ENCODE data around the gene SALL1. TPM values are rescaled to one million over a fixed set of nuclear protein-coding genes. Genes with fewer than 3 reads are reported as not detected.

Gene SALL1
- total RNA-seq, 1 experiment from 2014 or later: not detected

GRCh38 chr16:51147776-51148677, 3.0 kb downstream of the SALL1 start:
- DNase-seq (ENCODE audit: low read depth, low spot score): no peak
- intact Hi-C loops (cut with micrococcal nuclease): no loop called here
- Histone ChIP-seq H3K36me3 (ENCODE audit: control insufficient read depth in 1 of 2, insufficient read depth in 2 of 2, low read length in 2 of 2) (no peaks in the 10 kb centered on the region), H3K27me3 (ENCODE audit: insufficient read depth, low read length) (no peaks in the 10 kb centered on the region), H3K4me2 (ENCODE audit: low read length) (no peak overlapping the region), H3K27ac (ENCODE audit: low read depth, low read length) (no peak overlapping the region), H2AFZ (ENCODE audit: low read depth, low read length, poor library complexity, severe bottlenecking) (no peak overlapping the region), H4K20me1 (ENCODE audit: insufficient read depth) (no peaks in the 10 kb centered on the region), H3K9me3 (ENCODE audit: control insufficient read depth in 1 of 2, insufficient read depth in 1 of 2, low read depth in 1 of 2, low read length in 2 of 2) (no peaks in the 10 kb centered on the region), H3K4me3 (replicated peaks in 1 of 2; ENCODE audit: low read depth in 1 of 2, low read length in 2 of 2) (no peak overlapping the region), H3K9me2 (ENCODE audit: insufficient read depth) (no peaks in the 10 kb centered on the region), H3K4me1 (ENCODE audit: control insufficient read depth in 1 of 2, insufficient read depth in 2 of 2, low read length in 2 of 2) (no peaks in the 10 kb centered on the region), H3K9ac (ENCODE audit: low read length) (no peak overlapping the region), H3K79me2 (ENCODE audit: insufficient read depth, low read length) (no peaks in the 10 kb centered on the region)
- TF ChIP-seq EZH2phosphoT487 (IDR thresholded peaks at IDR 0.05; ENCODE audit: borderline replicate concordance) (no peak), POLR2AphosphoS5 (IDR thresholded peaks at IDR 0.05; ENCODE audit: low read depth, low read length) (no peak), ZNF274 (IDR thresholded peaks at IDR 0.05; ENCODE audit: low read depth, low read length) (no peak), MAX (IDR thresholded peaks at IDR 0.05) (no peak), JUND (IDR thresholded peaks at IDR 0.05) (no peak), CEBPB (IDR thresholded peaks at IDR 0.05; ENCODE audit: low read depth) (no peak), POLR2A (IDR thresholded peaks at IDR 0.05; ENCODE audit: borderline replicate concordance, extremely low read depth, insufficient read depth, insufficient read length) (no peak), EGR1 (IDR thresholded peaks at IDR 0.05; ENCODE audit: low read depth) (no peak), SIN3A (IDR thresholded peaks at IDR 0.05; ENCODE audit: low read depth) (no peak), ZBTB33 (IDR thresholded peaks at IDR 0.05; ENCODE audit: extremely low read depth, insufficient replicate concordance, low read length) (no peak)
- TF ChIP-seq, protein P1, sequence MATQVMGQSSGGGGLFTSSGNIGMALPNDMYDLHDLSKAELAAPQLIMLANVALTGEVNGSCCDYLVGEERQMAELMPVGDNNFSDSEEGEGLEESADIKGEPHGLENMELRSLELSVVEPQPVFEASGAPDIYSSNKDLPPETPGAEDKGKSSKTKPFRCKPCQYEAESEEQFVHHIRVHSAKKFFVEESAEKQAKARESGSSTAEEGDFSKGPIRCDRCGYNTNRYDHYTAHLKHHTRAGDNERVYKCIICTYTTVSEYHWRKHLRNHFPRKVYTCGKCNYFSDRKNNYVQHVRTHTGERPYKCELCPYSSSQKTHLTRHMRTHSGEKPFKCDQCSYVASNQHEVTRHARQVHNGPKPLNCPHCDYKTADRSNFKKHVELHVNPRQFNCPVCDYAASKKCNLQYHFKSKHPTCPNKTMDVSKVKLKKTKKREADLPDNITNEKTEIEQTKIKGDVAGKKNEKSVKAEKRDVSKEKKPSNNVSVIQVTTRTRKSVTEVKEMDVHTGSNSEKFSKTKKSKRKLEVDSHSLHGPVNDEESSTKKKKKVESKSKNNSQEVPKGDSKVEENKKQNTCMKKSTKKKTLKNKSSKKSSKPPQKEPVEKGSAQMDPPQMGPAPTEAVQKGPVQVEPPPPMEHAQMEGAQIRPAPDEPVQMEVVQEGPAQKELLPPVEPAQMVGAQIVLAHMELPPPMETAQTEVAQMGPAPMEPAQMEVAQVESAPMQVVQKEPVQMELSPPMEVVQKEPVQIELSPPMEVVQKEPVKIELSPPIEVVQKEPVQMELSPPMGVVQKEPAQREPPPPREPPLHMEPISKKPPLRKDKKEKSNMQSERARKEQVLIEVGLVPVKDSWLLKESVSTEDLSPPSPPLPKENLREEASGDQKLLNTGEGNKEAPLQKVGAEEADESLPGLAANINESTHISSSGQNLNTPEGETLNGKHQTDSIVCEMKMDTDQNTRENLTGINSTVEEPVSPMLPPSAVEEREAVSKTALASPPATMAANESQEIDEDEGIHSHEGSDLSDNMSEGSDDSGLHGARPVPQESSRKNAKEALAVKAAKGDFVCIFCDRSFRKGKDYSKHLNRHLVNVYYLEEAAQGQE (IDR thresholded peaks at IDR 0.05; ENCODE audit: low read depth): no peak
- BruUV-seq (replicated peaks): no TSS peak
- POLR2A ChIA-PET: no interaction called here
- RAD21 ChIA-PET (ENCODE audit: low non-redundant PET in 1 of 2, low total read pairs in 2 of 2, uncharacterized antibody in 2 of 2, unreplicated experiment in 2 of 2): no interaction called here
- CTCF ChIA-PET: no interaction called here
- ATAC-seq: no peak
